Panc1 (cell line): Measurements from ENCODE around the gene JOSD1. TPM values are rescaled to one million over a fixed set of nuclear protein-coding genes. Genes with fewer than 3 reads are reported as not detected.

Experiments used
- ATAC-seq: fragments of 200-7000 bp; cut with Tn5 transposase; 2 replicates; pipeline ENCODE4 v1.9.1; 2020; ENCODE audit warnings: mild to moderate bottlenecking, moderate library complexity
- BruUV-seq: library from RNA; stranded (reverse); fragments of 400-500 nt; replicated peaks from 2 replicates; lab custom pipeline; 2021; lab: Mats Ljungman, UMichigan
- CTCF ChIA-PET: fragments of 300-600 bp; sonication (Branson Sonifier 250); formaldehyde crosslinking; loops from one replicate; lab custom pipeline; 2022; ENCODE audit warnings: antibody characterized with exemption; lab: Charles Lee
- POLR2A ChIA-PET: fragments of 300-600 bp; sonication (Branson Sonifier 250); formaldehyde crosslinking; loops from one replicate; lab custom pipeline; 2022; ENCODE audit warnings: antibody characterized with exemption; lab: Charles Lee
- DNase-seq: peaks from one replicate; pipeline ENCODE4 v3.0.0-alpha.2; 2010; ENCODE audit warnings: low read depth, low spot score
- H3K27ac ChIP-seq: 2 replicates; pipeline ENCODE4 v1.5.1; 2011; ENCODE audit warnings: mild to moderate bottlenecking, low read length, inconsistent platforms
- H3K27me3 ChIP-seq: fragments of 200-500 bp; sonication (Bioruptor generic); 2 replicates; pipeline ENCODE4 v1.6.0; 2014; ENCODE audit warnings: low read length, inconsistent platforms; ENCODE audit not compliant: control insufficient read depth, insufficient read depth
- H3K36me3 ChIP-seq: fragments of 200-500 bp; sonication (Bioruptor generic); 2 replicates; pipeline ENCODE4 v1.5.1; 2014; ENCODE audit warnings: inconsistent platforms, mild to moderate bottlenecking, low read length, moderate library complexity; ENCODE audit not compliant: control insufficient read depth, insufficient read depth
- H3K4me1 ChIP-seq: 2 replicates; pipeline ENCODE4 v1.5.1; 2011; ENCODE audit warnings: inconsistent platforms, mild to moderate bottlenecking, low read length, moderate library complexity; ENCODE audit not compliant: control insufficient read depth, insufficient read depth
- H3K4me3 ChIP-seq, 2 experiments: 2 replicates each; pipeline ENCODE4 v1.5.1; 2011 to 2012; ENCODE audit warnings: low read depth in 2 of 2, low read length in 2 of 2, mild to moderate bottlenecking in 2 of 2, inconsistent platforms in 1 of 2, moderate library complexity in 1 of 2
- H3K9me3 ChIP-seq: fragments of 200-500 bp; sonication (Bioruptor generic); 2 replicates; pipeline ENCODE4 v1.5.1; 2014; ENCODE audit warnings: low read depth, mild to moderate bottlenecking, inconsistent platforms, low read length, moderate library complexity; ENCODE audit not compliant: control insufficient read depth, insufficient read depth
- CTCF ChIP-seq: fragments of 450-650 bp; IDR thresholded peaks from 2 replicates; pipeline ENCODE4 v1.5.1; 2017; ENCODE audit warnings: mild to moderate bottlenecking
- POLR2AphosphoS5 ChIP-seq: IDR thresholded peaks from 2 replicates; pipeline ENCODE4 v1.6.1; 2012; ENCODE audit warnings: mild to moderate bottlenecking, low read depth, low read length, moderate library complexity
- REST ChIP-seq, 2 experiments: IDR thresholded peaks; 2 replicates each; pipeline ENCODE4 v1.6.1; 2011 to 2012; ENCODE audit warnings: low read depth in 2 of 2, control low read depth in 1 of 2, low read length in 1 of 2, mild to moderate bottlenecking in 1 of 2, moderate library complexity in 1 of 2; ENCODE audit not compliant: insufficient read depth in 1 of 2
- SIN3A ChIP-seq: IDR thresholded peaks from 2 replicates; pipeline ENCODE4 v1.6.1; 2012; ENCODE audit warnings: low read depth, mild to moderate bottlenecking, low read length, moderate library complexity, borderline replicate concordance; ENCODE audit not compliant: insufficient read depth
- TCF7L2 ChIP-seq: IDR thresholded peaks from 2 replicates; pipeline ENCODE4 v1.6.1; 2011; ENCODE audit warnings: mild to moderate bottlenecking, low read depth, low read length, inconsistent platforms
- in situ Hi-C: cut with HindIII; loops from 2 replicates; pipeline ENCODE4 v1.10.0; 2016; ENCODE audit warnings: low sequenced_read_pairs, low pct_unique_long_range_greater_than_20kb
- intact Hi-C: fragments of 100-400 bp; cut with micrococcal nuclease; formaldehyde crosslinking; loops from one replicate; pipeline ENCODE4 v1.10.0; 2022; ENCODE audit not compliant: unreplicated experiment
- total RNA-seq: library from RNA; stranded (reverse); gene quantifications from one replicate; pipeline ENCODE4 v1.2.1, GENCODE V29; 2021; ENCODE audit not compliant: unreplicated experiment

JOSD1 gene
- total RNA-seq, 1 experiment from 2014 or later: 35.1 TPM

GRCh38 chr22:38655519-38656255 lies 45.1 kb downstream of the JOSD1 start:
- no peaks in the 10 kb centered on the region for H3K27me3 ChIP-seq
- no peaks in the 10 kb centered on the region; the same call in 1 of the 2 replicates for H3K4me1 ChIP-seq
- peak; percentile 49 for ATAC-seq
- POLR2A ChIA-PET: no interaction called here
- no peaks in the 10 kb centered on the region for H3K9me3 ChIP-seq
- H3K36me3 ChIP-seq: peaks cover 4% of the 10 kb centered on the region; the same call in 1 of the 2 replicates
- in situ Hi-C loops (no loop called here), intact Hi-C loops (no loop called here)
- DNase-seq: no peak
- H3K4me3 ChIP-seq: peak overlapping the region; percentile 76 to 77
- H3K27ac ChIP-seq: peak overlapping the region; percentile 91
- TF ChIP-seq TCF7L2: no peak
- CTCF ChIA-PET: interaction anchor here (0.7 kb wide), 1 partner anchor 295 kb away, joined by 3 read pairs; no protein-coding TSS in a partner anchor
- TSS peak; percentile 88 for BruUV-seq

GRCh38 chr22:38653741-38654140 lies 47.0 kb downstream of the JOSD1 start:
- intact Hi-C loops (no loop called here), in situ Hi-C loops (no loop called here)
- Histone ChIP-seq H3K4me1 (no peaks in the 10 kb centered on the region; the same call in 1 of the 2 replicates), H3K4me3 (no peak overlapping the region), H3K9me3 (no peaks in the 10 kb centered on the region), H3K27me3 (no peaks in the 10 kb centered on the region), H3K27ac (no peak overlapping the region), H3K36me3 (peaks cover 4% of the 10 kb centered on the region; the same call in 1 of the 2 replicates)
- ChIA-PET CTCF (no interaction called here), POLR2A (no interaction called here)
- TF ChIP-seq POLR2AphosphoS5: no peak
- no peak for TF ChIP-seq SIN3A
- no peak for TF ChIP-seq REST (IDR thresholded peaks at IDR 0.05; ENCODE audit: insufficient read depth in 1 of 2, low read depth in 2 of 2, low read length in 1 of 2)
- no peak for TF ChIP-seq CTCF
- no peak for TF ChIP-seq TCF7L2
- DNase-seq: no peak
- ATAC-seq: no peak
- BruUV-seq: no TSS peak

- no peak overlapping the region for H3K27ac ChIP-seq
- H3K9me3 ChIP-seq: no peaks in the 10 kb centered on the region
- in situ Hi-C loops: no loop called here
- intact Hi-C loops: no loop called here
- TSS peak; percentile 56 for BruUV-seq
- H3K27me3 ChIP-seq: no peaks in the 10 kb centered on the region
- H3K36me3 ChIP-seq: peaks cover 4% of the 10 kb centered on the region; the same call in 1 of the 2 replicates
- no peak for TF ChIP-seq CTCF
- no peak for TF ChIP-seq POLR2AphosphoS5
- TF ChIP-seq TCF7L2: no peak
- TF ChIP-seq SIN3A: no peak
- no peak for TF ChIP-seq REST (IDR thresholded peaks at IDR 0.05; ENCODE audit: insufficient read depth in 1 of 2, low read depth in 2 of 2, low read length in 1 of 2)
- ATAC-seq (no peak), DNase-seq (no peak)
- ChIA-PET CTCF (no interaction called here), POLR2A (interaction anchor here (0.7 kb wide), 1 partner anchor 75 kb away, joined by 11 read pairs; no protein-coding TSS in a partner anchor)
- H3K4me1 ChIP-seq: no peaks in the 10 kb centered on the region; the same call in 1 of the 2 replicates
- H3K4me3 ChIP-seq: no peak overlapping the region
Observed at GRCh38 chr22:38652859-38653258, 47.9 kb downstream of the JOSD1 start.
